Choroid plexus epithelial cell (primary cell): Measurements from ENCODE around the gene CARD10.
"Not testable (repeated sequence)": the region's sequence is repeated elsewhere in the genome, so short reads cannot be mapped to it uniquely, and the experiment has no call there.

Experiments used
- DNase-seq: peaks from one replicate; pipeline ENCODE4 v3.0.0-alpha.2; 2010; ENCODE audit warnings: low read depth
- H3K4me3 ChIP-seq: 2 replicates; pipeline ENCODE4 v1.5.1; 2011; ENCODE audit warnings: low read depth, mild to moderate bottlenecking, control low read depth, low read length, moderate library complexity
- CTCF ChIP-seq: conservative IDR thresholded peaks from 2 replicates; pipeline ENCODE4 v1.5.1; 2011; ENCODE audit warnings: low read depth, mild to moderate bottlenecking, control low read depth, inconsistent platforms, low read length, moderate library complexity

CARD10 gene

GRCh38 chr22:37545703-37546436, 26.7 kb upstream of the CARD10 start:
- no peak for TF ChIP-seq CTCF
- DNase-seq = peak; percentile 97
- peak overlapping the region; percentile 45 for H3K4me3 ChIP-seq

GRCh38 chr22:37544955-37545702, 25.9 kb upstream of the CARD10 start:
- peak; percentile 91 for TF ChIP-seq CTCF

GRCh38 chr22:37542959-37543358, 23.7 kb upstream of the CARD10 start:
- DNase-seq = no peak
- TF ChIP-seq CTCF = no peak
- H3K4me3 ChIP-seq = no peak overlapping the region

More at GRCh38 chr22:37544955-37545702, 25.9 kb upstream of the CARD10 start:
- peak overlapping the region; percentile 45 for H3K4me3 ChIP-seq
- peak; percentile 74 for DNase-seq

- H3K4me3 ChIP-seq, DNase-seq: not testable (repeated sequence)
These were observed 23.2 kb upstream of the CARD10 start for GRCh38 chr22:37542416-37542815.

- DNase-seq, H3K4me3 ChIP-seq: not testable (repeated sequence)
These were observed 20.6 kb upstream of the CARD10 start for GRCh38 chr22:37539790-37540189.

GRCh38 chr22:37538590-37539357, 19.6 kb upstream of the CARD10 start:
- peak overlapping the region; percentile 24 for H3K4me3 ChIP-seq
- TF ChIP-seq CTCF = peak; percentile 98
- DNase-seq = peak; percentile 97

- no peak for DNase-seq
- TF ChIP-seq CTCF = no peak
- H3K4me3 ChIP-seq = no peak overlapping the region
These were observed 15.9 kb upstream of the CARD10 start for GRCh38 chr22:37535159-37535558.

GRCh38 chr22:37534445-37534844, 15.2 kb upstream of the CARD10 start:
- H3K4me3 ChIP-seq = no peak overlapping the region
- TF ChIP-seq CTCF = no peak
- no peak for DNase-seq
